GM19452 (cell line): ENCODE measurements around the gene MED25.

Experiments
- ATAC-seq: cut with Tn5 transposase; IDR thresholded peaks from one replicate; pipeline ENCODE4 v1.9.1; 2021; ENCODE audit not compliant: unreplicated experiment

Gene MED25

GRCh38 chr19:49798574-49798973 is 19.5 kb upstream of the MED25 start:
- ATAC-seq, result no peak

- no peak for ATAC-seq
Observed at GRCh38 chr19:49799271-49799797, 18.8 kb upstream of the MED25 start.

- ATAC-seq, result no peak
Observed at GRCh38 chr19:49799798-49800376, 18.2 kb upstream of the MED25 start.

- ATAC-seq, result no peak
Observed at GRCh38 chr19:49800771-49801170, 17.3 kb upstream of the MED25 start.

GRCh38 chr19:49801401-49801888 is 16.6 kb upstream of the MED25 start:
- ATAC-seq, result no peak

GRCh38 chr19:49801966-49802661 is 16.0 kb upstream of the MED25 start:
- ATAC-seq, result no peak

- no peak for ATAC-seq
Observed at GRCh38 chr19:49802836-49803528, 15.1 kb upstream of the MED25 start.

- ATAC-seq, result no peak
Observed at GRCh38 chr19:49803529-49803856, 14.6 kb upstream of the MED25 start.

GRCh38 chr19:49805822-49806619 is 12.1 kb upstream of the MED25 start:
- ATAC-seq, result no peak

GRCh38 chr19:49806620-49806959 is 11.5 kb upstream of the MED25 start:
- ATAC-seq, result no peak

GRCh38 chr19:49807058-49807903 is 10.8 kb upstream of the MED25 start:
- ATAC-seq, result no peak

GRCh38 chr19:49807904-49808675 is 10.0 kb upstream of the MED25 start:
- ATAC-seq, result no peak

- ATAC-seq, result no peak
Observed at GRCh38 chr19:49808711-49809159, 9.4 kb upstream of the MED25 start.

GRCh38 chr19:49809160-49809940 is 8.7 kb upstream of the MED25 start:
- no peak for ATAC-seq

GRCh38 chr19:49809941-49810389 is 8.1 kb upstream of the MED25 start:
- ATAC-seq, result no peak

GRCh38 chr19:49811328-49811727 is 6.8 kb upstream of the MED25 start:
- no peak for ATAC-seq

GRCh38 chr19:49812452-49812996 is 5.6 kb upstream of the MED25 start:
- ATAC-seq, result no peak
